ACC112 (cell line): Measurements from ENCODE around the gene SUOX.
A peak's percentile ranks its signal among the peaks of the same experiment; 100 is the strongest.

Source experiments
- H2AFZ ChIP-seq: fragments of 200-600 bp; sonication (generic); one replicate; pipeline ENCODE4 v1.6.0; 2017; ENCODE audit warnings: antibody characterized with exemption, low read length; ENCODE audit not compliant: unreplicated experiment
- H3K27ac ChIP-seq: fragments of 200-600 bp; sonication (generic); 2 replicates; pipeline ENCODE4 v1.5.1; 2014; ENCODE audit warnings: low read depth, mild to moderate bottlenecking, antibody characterized with exemption, low read length, moderate library complexity
- H3K27me3 ChIP-seq: fragments of 200-600 bp; sonication (generic); 2 replicates; pipeline ENCODE4 v1.6.1; 2014; ENCODE audit warnings: mild to moderate bottlenecking, antibody characterized with exemption, low read length, moderate library complexity, mixed read lengths; ENCODE audit not compliant: insufficient read depth
- H3K36me3 ChIP-seq: fragments of 200-600 bp; sonication (generic); 2 replicates; pipeline ENCODE4 v1.6.1; 2016; ENCODE audit warnings: mild to moderate bottlenecking, antibody characterized with exemption, low read length, moderate library complexity, mixed read lengths; ENCODE audit not compliant: insufficient read depth
- H3K4me1 ChIP-seq: fragments of 200-600 bp; sonication (generic); one replicate; pipeline ENCODE4 v1.6.1; 2016; ENCODE audit warnings: low read length, mixed read lengths; ENCODE audit not compliant: insufficient read depth, unreplicated experiment, control insufficient read depth
- H3K4me3 ChIP-seq: fragments of 200-600 bp; sonication (generic); 2 replicates; pipeline ENCODE4 v1.5.1; 2014; ENCODE audit warnings: mild to moderate bottlenecking, low read depth, low read length
- H3K79me2 ChIP-seq: fragments of 200-600 bp; sonication (generic); one replicate; pipeline ENCODE4 v1.6.0; 2016; ENCODE audit warnings: low read length; ENCODE audit not compliant: control insufficient read depth, unreplicated experiment, insufficient read depth

The SUOX gene

GRCh38 chr12:55996715-55997534 lies at the start of gene SUOX:
Gene SUOX, plus strand, starts transcription at chr12:55997276. Its CDS starts 4,946 bp downstream, at chr12:56002222.
- Histone ChIP-seq H3K36me3 (0 out of 2 replicates have a peak, but pooled peaks cover 4% of the 10 kb centered on the region), H3K4me3 (peak within 1 kb of the TSS; percentile 79)

DNA sequence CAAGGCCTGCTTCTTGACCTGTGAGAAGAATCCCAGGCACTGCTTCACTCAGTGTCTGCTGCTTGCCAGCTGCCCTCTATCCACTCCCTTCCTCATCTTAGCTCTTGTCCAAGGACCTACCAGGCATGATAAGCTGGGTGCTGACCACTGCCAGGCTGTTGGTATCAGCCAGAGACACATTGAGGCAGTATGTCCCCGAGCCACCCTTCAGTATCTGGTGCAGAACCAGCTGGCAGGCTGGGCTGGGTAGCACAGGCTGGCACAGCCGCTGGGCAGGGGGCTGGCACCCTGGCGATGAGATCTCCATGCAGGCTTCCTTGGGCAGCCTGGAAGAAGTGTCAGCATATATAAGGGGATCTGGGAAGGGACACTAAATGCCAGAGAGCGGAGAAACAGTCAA lies 41.7 kb upstream of the SUOX start:
- Histone ChIP-seq H3K4me3 (no peak overlapping the region), H3K79me2 (no peaks in the 10 kb centered on the region), H3K4me1 (peaks cover 10% of the 10 kb centered on the region), H2AFZ (no peak overlapping the region), H3K27ac (no peak overlapping the region), H3K27me3 (no peaks in the 10 kb centered on the region), H3K36me3 (peaks cover 10% of the 10 kb centered on the region)

More at GRCh38 chr12:55996715-55997534, at the start of gene SUOX:
- Histone ChIP-seq H3K27me3 (no peaks in the 10 kb centered on the region), H2AFZ (peak within 1 kb of the TSS; percentile 66), H3K4me1 (no peaks in the 10 kb centered on the region), H3K27ac (peak within 1 kb of the TSS; percentile 7; the same call in 1 of the 2 replicates), H3K79me2 (no peaks in the 10 kb centered on the region)

GRCh38 chr12:55955800-55956508 lies 41.1 kb upstream of the SUOX start:
- no peak overlapping the region for H3K4me3 ChIP-seq
- H3K79me2 ChIP-seq, result no peaks in the 10 kb centered on the region
- peaks cover 10% of the 10 kb centered on the region for H3K36me3 ChIP-seq
- no peaks in the 10 kb centered on the region for H3K27me3 ChIP-seq
- peaks cover 10% of the 10 kb centered on the region for H3K4me1 ChIP-seq
- H3K27ac ChIP-seq, result no peak overlapping the region
- H2AFZ ChIP-seq, result no peak overlapping the region

GRCh38 chr12:55957106-55957859 lies 39.8 kb upstream of the SUOX start:
- Histone ChIP-seq H3K4me3 (no peak overlapping the region), H3K27ac (no peak overlapping the region), H3K27me3 (no peaks in the 10 kb centered on the region), H3K4me1 (peaks cover 10% of the 10 kb centered on the region), H2AFZ (no peak overlapping the region), H3K36me3 (no peaks in the 10 kb centered on the region), H3K79me2 (no peaks in the 10 kb centered on the region)

GRCh38 chr12:55963760-55964159 lies 33.3 kb upstream of the SUOX start:
- H3K4me3 ChIP-seq, result no peak overlapping the region
- H3K4me1 ChIP-seq, result peaks cover 16% of the 10 kb centered on the region
- no peak overlapping the region for H3K27ac ChIP-seq
- H3K36me3 ChIP-seq, result peaks cover 4% of the 10 kb centered on the region; the same call in 1 of the 2 replicates
- H2AFZ ChIP-seq, result no peak overlapping the region
- no peaks in the 10 kb centered on the region for H3K27me3 ChIP-seq
- peaks cover 21% of the 10 kb centered on the region for H3K79me2 ChIP-seq

- Histone ChIP-seq H3K79me2 (peaks cover 32% of the 10 kb centered on the region), H3K4me1 (peaks cover 27% of the 10 kb centered on the region), H3K27ac (no peak overlapping the region), H3K36me3 (peaks cover 7% of the 10 kb centered on the region; the same call in 1 of the 2 replicates), H2AFZ (no peak overlapping the region), H3K4me3 (no peak overlapping the region), H3K27me3 (no peaks in the 10 kb centered on the region)
Observed at GRCh38 chr12:55965240-55965639, 31.8 kb upstream of the SUOX start.

DNA sequence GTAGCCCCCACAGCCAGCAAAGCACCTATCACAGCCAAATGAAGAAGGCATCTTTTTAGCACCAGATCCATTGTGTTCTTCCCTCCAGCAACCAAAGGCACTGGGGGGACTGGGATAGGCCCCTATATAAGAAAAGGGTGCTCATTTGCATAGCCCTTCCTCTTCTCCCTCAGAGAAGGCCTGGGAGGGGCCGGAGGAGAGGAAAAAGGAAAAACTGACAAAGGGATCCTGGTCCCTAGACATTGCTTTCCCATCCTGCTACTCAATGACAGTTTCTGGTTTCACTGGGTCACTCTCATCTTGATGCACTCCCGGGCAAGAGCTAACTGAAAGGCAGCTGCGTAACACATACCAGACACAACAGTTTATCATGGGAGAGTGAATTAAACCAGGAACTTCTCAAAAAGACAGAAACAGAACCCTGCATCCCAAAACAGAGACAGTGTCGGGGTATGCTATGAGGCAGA lies 31.1 kb upstream of the SUOX start, which contains the start of gene PMEL:
Gene PMEL (minus strand): TSS at position 102 of the 467 bp plus-strand sequence. CDS start 31 bp downstream, at position 71.
- H2AFZ ChIP-seq, result peak within 1 kb of the TSS; percentile 69
- H3K79me2 ChIP-seq, result peaks cover 36% of the 10 kb centered on the region
- H3K27ac ChIP-seq, result peak within 1 kb of the TSS; percentile 98

DNA sequence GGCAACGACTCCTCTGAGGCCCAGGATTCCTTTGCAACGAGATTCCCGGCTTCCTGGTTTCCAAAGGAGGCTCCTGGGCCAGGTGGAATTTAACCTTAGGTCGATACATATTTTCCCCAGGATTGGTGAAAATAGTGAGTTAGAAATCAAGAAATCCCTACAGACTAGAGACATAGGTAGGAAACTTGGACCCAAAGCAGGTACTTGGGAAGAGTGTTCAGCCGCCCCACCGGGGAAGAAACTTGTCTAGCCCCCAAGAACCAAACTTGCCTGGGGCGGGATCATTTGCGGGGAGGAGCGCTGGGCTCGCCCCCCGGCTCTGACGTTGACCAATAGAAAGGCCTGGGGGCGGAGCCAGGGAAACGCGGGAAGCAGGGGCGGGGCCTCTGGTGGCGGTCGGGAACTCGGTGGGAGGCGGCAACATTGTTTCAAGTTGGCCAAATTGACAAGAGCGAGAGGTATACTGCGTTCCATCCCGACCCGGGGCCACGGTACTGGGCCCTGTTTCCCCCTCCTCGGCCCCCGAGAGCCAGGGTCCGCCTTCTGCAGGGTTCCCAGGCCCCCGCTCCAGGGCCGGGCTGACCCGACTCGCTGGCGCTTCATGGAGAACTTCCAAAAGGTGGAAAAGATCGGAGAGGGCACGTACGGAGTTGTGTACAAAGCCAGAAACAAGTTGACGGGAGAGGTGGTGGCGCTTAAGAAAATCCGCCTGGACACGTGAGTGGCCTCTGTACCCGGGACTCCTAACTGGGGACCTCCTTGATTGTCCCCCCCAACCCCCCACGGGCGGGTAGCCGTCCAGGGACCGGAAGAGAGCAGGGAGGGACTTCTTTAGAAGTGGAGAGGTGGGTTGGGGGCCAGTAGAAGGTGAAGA lies 30.4 kb upstream of the SUOX start, which contains the start of gene CDK2:
Gene CDK2 (plus strand): TSS at position 423 of the 874 bp plus-strand sequence. CDS start 179 bp downstream, at position 602.
- peaks cover 41% of the 10 kb centered on the region for H3K4me1 ChIP-seq
- H3K79me2 ChIP-seq, result peaks cover 36% of the 10 kb centered on the region
- peak within 1 kb of the TSS; percentile 98 for H3K27ac ChIP-seq
- peak within 1 kb of the TSS; percentile 90 for H3K4me3 ChIP-seq
- H3K27me3 ChIP-seq, result no peaks in the 10 kb centered on the region
- peaks cover 16% of the 10 kb centered on the region; the same call in 1 of the 2 replicates for H3K36me3 ChIP-seq
- H2AFZ ChIP-seq, result peak within 1 kb of the TSS; percentile 69

More for the DNA sequence above, 31.1 kb upstream of the SUOX start, which contains the start of gene PMEL:
- Histone ChIP-seq H3K27me3 (no peaks in the 10 kb centered on the region), H3K4me3 (peak within 1 kb of the TSS; percentile 90), H3K36me3 (peaks cover 10% of the 10 kb centered on the region; the same call in 1 of the 2 replicates), H3K4me1 (peaks cover 34% of the 10 kb centered on the region)

GRCh38 chr12:55969356-55969755 lies 27.7 kb upstream of the SUOX start:
- Histone ChIP-seq H3K4me1 (peaks cover 53% of the 10 kb centered on the region), H3K79me2 (peaks cover 40% of the 10 kb centered on the region), H3K27ac (peak overlapping the region; percentile 98), H3K27me3 (no peaks in the 10 kb centered on the region), H3K36me3 (peaks cover 18% of the 10 kb centered on the region; the same call in 1 of the 2 replicates), H3K4me3 (no peak overlapping the region), H2AFZ (no peak overlapping the region)
